Neural cell (in vitro differentiated cells): ENCODE measurements around the gene DOCK4.

Experiments used
- POLR2AphosphoS5 ChIP-seq: IDR thresholded peaks from 2 replicates; pipeline ENCODE4 v1.6.1; 2012
- TF ChIP-seq, protein P1 (sequence below): fragments of 450-650 bp; IDR thresholded peaks from 2 replicates; pipeline ENCODE4 v1.5.1; 2014; ENCODE audit warnings: antibody characterized with exemption, mild to moderate bottlenecking, moderate library complexity; ENCODE audit not compliant: poor library complexity, severe bottlenecking
- TF ChIP-seq, protein P2 (sequence below): IDR thresholded peaks from 2 replicates; pipeline ENCODE4 v1.6.1; 2012; ENCODE audit warnings: borderline replicate concordance

- no peak for TF ChIP-seq POLR2AphosphoS5
- TF ChIP-seq, protein P1, sequence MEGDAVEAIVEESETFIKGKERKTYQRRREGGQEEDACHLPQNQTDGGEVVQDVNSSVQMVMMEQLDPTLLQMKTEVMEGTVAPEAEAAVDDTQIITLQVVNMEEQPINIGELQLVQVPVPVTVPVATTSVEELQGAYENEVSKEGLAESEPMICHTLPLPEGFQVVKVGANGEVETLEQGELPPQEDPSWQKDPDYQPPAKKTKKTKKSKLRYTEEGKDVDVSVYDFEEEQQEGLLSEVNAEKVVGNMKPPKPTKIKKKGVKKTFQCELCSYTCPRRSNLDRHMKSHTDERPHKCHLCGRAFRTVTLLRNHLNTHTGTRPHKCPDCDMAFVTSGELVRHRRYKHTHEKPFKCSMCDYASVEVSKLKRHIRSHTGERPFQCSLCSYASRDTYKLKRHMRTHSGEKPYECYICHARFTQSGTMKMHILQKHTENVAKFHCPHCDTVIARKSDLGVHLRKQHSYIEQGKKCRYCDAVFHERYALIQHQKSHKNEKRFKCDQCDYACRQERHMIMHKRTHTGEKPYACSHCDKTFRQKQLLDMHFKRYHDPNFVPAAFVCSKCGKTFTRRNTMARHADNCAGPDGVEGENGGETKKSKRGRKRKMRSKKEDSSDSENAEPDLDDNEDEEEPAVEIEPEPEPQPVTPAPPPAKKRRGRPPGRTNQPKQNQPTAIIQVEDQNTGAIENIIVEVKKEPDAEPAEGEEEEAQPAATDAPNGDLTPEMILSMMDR: no peak
- TF ChIP-seq, protein P2, sequence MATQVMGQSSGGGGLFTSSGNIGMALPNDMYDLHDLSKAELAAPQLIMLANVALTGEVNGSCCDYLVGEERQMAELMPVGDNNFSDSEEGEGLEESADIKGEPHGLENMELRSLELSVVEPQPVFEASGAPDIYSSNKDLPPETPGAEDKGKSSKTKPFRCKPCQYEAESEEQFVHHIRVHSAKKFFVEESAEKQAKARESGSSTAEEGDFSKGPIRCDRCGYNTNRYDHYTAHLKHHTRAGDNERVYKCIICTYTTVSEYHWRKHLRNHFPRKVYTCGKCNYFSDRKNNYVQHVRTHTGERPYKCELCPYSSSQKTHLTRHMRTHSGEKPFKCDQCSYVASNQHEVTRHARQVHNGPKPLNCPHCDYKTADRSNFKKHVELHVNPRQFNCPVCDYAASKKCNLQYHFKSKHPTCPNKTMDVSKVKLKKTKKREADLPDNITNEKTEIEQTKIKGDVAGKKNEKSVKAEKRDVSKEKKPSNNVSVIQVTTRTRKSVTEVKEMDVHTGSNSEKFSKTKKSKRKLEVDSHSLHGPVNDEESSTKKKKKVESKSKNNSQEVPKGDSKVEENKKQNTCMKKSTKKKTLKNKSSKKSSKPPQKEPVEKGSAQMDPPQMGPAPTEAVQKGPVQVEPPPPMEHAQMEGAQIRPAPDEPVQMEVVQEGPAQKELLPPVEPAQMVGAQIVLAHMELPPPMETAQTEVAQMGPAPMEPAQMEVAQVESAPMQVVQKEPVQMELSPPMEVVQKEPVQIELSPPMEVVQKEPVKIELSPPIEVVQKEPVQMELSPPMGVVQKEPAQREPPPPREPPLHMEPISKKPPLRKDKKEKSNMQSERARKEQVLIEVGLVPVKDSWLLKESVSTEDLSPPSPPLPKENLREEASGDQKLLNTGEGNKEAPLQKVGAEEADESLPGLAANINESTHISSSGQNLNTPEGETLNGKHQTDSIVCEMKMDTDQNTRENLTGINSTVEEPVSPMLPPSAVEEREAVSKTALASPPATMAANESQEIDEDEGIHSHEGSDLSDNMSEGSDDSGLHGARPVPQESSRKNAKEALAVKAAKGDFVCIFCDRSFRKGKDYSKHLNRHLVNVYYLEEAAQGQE: no peak
Observed at GRCh38 chr7:112022128-112022527, 184.1 kb downstream of the DOCK4 start.
